HG03066 (cell line): ENCODE measurements around the gene CSTPP1.
"Not testable (repeated sequence)": the region's sequence is repeated elsewhere in the genome, so short reads cannot be mapped to it uniquely, and the experiment has no call there.

Experiments
- ATAC-seq: cut with Tn5 transposase; IDR thresholded peaks from one replicate; pipeline ENCODE4 v1.9.1; 2021; ENCODE audit warnings: low read depth; ENCODE audit not compliant: unreplicated experiment

CSTPP1 gene

DNA sequence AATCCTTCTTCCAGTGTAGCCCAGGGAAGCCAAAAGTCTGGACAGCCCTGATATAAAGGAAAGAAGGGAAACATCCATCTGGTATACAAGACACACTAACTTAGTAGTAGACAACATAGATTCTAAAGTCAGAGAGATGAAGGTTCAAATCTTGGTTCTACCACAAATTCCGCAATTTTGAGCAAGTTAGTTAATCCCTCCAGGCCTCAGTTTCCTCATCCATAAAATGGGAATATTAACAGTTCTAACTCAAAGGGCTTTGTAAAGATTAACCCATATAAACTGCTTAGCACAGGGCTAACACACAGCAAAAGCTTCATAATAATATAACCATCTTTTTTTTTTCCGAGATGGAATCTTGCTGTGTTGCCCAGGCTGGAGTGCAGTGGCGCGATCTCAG lies 29.0 kb upstream of the CSTPP1 start:
- ATAC-seq, result no peak

DNA sequence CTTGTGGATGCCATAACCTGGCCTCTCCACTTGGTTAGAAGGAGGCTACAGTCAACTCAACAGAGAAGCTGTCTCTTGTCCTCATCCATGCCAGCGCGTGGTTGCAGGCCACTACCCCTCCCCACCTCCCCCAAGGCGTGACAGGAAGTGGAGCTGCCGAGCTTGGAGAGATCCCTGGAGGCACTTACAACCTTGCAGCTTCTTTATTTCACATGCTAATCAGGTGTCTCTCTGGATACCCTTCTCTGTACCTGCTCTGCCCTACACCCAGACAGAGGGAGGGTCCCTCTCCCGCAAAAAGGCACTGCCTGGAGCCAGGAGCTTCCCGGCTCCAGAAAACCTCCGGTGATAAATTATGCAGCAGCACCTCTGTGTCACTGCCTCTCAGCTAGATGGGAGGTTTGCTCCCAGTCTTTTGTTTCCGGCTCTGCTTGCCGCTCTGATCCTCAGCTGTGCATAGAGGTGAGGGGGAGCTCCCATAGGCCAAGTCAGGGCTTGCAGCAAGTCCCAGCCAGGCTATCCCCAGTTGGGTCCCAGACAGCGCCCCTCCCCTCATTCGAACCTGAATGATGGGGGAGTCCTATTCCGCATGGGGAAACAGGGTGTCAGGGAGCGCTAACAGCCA lies 23.9 kb upstream of the CSTPP1 start:
- ATAC-seq, result no peak

DNA sequence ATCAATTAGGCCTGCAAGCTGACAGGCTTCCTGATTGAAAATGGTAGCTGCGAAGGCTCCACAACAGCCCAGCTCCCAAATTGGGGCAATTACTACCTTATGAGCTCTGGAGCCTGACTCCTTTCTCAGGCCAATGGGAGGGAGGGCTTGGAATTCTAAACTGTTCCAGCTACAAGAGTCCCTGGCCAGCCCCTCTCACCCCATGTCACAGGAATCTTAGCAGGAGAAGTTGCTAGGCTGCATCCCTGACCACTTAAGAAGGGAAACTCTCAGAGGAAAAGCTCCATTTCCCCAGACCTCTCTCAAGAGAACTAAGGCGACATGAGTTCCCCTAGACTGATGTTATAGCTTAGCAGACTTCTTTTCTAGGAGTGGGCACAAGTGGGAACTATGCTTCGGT lies 23.1 kb upstream of the CSTPP1 start:
- ATAC-seq, result no peak

- ATAC-seq, result no peak
Observed at GRCh38 chr11:46914363-46914762, 22.2 kb upstream of the CSTPP1 start.

DNA sequence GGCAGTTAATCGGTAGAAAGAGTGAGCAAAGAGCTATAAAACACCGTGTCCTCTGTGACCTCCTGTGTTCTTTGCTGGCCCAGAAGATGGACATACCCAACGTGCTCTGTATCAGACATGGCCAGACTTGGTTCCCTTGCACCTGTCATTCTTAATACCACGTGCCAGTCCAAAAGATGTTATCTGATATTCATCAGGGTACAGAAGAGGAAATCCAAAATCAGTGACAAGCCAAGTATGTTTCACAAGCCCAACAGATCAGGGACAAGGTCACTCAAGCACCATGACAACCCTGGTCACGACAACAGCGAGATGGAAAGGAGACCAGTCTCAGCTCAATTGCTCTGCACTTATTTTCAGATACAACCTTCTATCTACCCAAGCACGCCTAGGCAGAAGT lies 21.7 kb upstream of the CSTPP1 start:
- no peak for ATAC-seq

- no peak for ATAC-seq
Observed at GRCh38 chr11:46916286-46917108, 20.1 kb upstream of the CSTPP1 start.

GRCh38 chr11:46917109-46917761 lies 19.3 kb upstream of the CSTPP1 start:
- ATAC-seq, result no peak

GRCh38 chr11:46917762-46918082 lies 18.8 kb upstream of the CSTPP1 start:
- ATAC-seq, result no peak

DNA sequence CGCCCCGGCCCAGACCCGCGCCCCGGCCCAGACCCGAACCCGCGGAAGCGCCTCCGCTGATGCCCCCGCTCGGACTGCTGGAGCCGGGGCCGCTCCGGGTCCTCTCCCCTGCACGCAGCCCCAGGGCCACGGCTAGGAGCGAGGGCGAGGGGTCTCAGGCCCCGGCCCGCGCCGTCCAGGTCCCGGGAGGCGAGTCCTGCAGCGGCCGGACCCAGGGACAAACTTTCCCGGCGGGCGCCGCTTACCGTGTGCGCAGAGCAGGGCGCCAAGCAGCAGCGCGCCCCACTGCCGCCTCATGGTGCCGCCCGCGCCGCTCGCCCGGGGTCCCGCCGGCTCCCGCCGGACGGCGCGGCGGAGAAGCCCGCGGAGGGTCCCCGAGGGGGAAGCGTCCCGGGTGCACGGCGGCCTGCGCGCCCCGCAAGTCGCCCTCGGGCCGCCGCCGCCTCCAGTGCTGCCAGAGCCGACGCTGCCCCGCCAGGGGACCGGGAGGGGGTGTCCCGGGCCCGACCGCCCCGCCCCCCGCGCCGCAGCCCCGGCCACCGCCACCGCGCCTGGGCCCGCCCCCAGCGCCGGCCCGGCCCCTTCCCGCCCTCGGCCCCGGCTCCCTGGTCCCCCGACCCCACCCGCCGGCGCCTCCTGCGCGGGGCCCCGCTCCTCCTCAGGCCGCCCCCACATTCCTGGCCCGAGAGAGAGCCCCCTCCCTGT lies 18.3 kb upstream of the CSTPP1 start, which contains the start of gene LRP4:
Gene LRP4 (minus strand): TSS at position 468 of the 705 bp plus-strand sequence. CDS start 171 bp downstream, at position 297.
- no peak for ATAC-seq

DNA sequence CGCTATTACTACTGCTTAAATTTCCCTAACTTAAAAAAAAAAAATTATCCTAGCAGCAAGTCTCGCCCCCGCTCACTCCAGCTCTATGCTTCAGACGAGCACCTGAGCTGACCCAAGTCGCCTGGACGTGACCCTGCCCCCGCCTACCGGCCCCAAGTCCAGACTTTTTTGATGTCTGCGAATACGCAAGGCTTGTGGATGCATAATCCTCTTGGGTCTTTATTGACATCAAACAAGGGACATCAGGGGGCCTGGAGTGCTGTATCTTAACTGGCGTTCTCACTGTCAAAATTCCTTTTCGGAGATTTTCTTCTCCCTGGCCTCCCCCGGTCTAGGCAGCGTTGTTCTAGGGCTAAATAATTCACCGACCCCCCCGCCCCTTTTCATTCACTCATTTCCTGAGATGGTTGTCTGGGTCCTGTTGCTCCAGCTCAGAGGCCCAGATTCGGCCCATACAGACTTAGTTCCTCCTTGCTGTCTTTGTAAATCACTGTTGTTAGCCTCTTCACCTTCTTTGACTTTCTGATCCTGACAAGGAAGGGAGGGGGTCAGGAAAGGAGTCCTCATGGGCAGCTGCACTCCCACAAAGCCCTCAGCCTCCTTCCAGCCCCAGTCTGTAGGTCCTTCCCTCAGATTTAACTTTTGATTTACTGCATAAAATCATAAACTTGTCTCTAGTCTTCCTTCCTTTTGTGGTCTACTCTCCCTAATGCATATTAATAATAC lies 17.6 kb upstream of the CSTPP1 start:
- ATAC-seq, result no peak

DNA sequence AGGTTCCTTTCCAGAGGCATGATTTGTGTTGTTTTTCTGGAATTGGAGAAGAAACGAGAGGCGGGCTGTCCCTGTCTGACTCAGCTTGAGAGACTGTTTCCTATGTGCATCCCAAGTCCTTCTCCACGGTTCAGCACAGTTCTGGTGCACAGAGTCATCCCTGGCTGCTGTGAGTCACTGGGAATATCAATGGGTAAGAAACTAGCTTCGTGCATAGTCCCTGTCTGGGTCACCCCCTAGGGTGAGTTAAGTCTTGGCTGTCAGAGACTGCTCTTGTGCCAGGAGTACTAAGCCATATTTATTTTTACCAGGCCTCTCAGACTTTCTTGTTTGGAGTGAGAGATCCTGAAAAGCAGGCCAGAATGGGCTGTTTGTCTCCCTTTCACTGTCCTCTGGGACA lies 15.8 kb upstream of the CSTPP1 start:
- ATAC-seq, result no peak

DNA sequence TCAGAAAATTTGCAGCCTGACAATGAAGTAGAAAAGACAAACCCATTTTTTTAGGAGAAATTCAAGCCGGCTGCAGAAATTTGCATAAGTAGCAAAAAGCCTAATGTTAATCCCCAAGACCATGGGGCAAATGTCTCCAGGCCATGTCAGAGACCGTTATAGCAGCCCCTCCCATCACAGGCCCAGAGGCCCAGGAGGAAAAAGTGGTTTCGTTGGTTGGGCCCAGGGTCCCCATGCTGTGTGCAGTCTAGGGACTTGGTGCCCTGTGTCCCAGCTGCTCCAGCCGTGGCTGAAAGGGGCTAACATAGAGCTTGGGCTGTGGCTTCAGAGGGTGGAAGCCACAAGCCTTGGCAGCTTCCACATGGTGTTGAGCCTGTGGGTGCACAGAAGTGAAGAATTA lies 8.6 kb upstream of the CSTPP1 start:
- not testable (repeated sequence) for ATAC-seq

GRCh38 chr11:46928701-46929100 lies 7.9 kb upstream of the CSTPP1 start:
- ATAC-seq, result not testable (repeated sequence)

DNA sequence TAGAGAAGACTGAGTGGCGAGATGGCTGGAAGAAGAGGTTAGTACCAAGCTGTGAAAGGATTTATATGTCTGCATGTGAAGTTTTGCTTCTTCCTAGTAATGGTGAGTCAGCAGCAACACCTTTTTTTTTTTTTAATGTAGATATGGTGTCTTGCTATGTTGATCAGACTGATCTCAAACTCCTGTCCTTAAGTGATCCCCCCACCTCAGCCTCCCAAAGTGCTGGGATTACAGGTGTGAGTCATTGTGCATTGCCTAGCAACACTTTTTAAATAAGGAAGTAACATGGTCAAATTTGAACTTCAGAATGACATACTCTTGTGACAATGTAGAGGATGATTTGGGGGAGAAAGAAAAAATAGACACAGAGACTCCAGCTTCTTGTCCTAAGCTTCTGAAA lies 6.5 kb upstream of the CSTPP1 start:
- no peak for ATAC-seq

GRCh38 chr11:46942172-46942571 lies 5.6 kb downstream of the CSTPP1 start:
- no peak for ATAC-seq

DNA sequence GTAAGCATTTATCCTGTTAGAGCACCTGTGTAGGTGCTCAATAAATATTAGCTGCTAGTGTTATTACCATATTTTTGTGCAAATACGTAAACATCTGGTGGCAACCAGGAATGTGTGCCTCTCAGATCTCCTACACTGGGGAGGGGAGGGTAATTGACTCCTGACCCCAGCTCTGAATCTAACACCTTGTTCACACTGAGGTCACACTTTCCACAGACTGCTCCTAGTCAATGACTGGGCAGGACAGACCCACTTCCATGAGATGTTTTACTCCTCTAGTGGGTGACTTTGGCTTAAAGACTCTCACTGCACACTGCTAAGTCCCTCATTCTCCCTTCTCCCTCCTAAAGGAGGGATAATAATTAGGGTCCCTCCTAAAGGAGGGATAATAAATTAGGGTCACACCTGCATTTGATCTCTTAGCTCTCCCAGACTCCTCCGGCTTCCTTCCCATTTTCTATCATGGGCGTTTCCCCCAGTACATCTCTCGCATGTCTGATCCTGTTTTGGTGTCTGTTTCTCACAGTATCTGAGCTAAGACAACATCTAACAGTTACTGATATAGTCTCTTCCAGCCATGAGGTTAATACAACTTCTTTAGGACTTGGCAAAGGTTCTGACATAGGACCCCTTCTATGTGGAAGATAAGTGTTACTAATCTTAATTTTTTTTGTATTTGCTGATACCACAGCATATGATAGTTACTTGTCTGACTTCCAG lies 8.0 kb downstream of the CSTPP1 start:
- no peak for ATAC-seq

- no peak for ATAC-seq
Observed at GRCh38 chr11:46947399-46948077, 11.0 kb downstream of the CSTPP1 start.

- no peak for ATAC-seq
Observed at GRCh38 chr11:46948378-46949131, 12.0 kb downstream of the CSTPP1 start.

- ATAC-seq, result no peak
Observed at GRCh38 chr11:46949297-46949696, 12.7 kb downstream of the CSTPP1 start.
